MCF 10A (cell line): ENCODE measurements around the gene AHCY. TPM values are rescaled to one million over a fixed set of nuclear protein-coding genes. Genes with fewer than 3 reads are reported as not detected.
"Not testable (repeated sequence)": the region's sequence is repeated elsewhere in the genome, so short reads cannot be mapped to it uniquely, and the experiment has no call there.

ENCODE experiments used
- BruUV-seq: library from RNA; stranded (reverse); fragments of 400-500 nt; replicated peaks from 2 replicates; lab custom pipeline; 2021; lab: Mats Ljungman, UMichigan
- CTCF ChIA-PET: fragments of 300-600 bp; sonication (Branson Sonifier 250); formaldehyde crosslinking; extraction: SDS; loops from one replicate; lab custom pipeline; 2021; ENCODE audit warnings: antibody characterized with exemption, inconsistent platforms; lab: Yijun Ruan, JAX
- POLR2A ChIA-PET: fragments of 300-600, 350-650 bp; sonication (Branson Sonifier 250); formaldehyde crosslinking; extraction: SDS; loops from one replicate; lab custom pipeline; 2020; ENCODE audit warnings: antibody characterized with exemption, inconsistent platforms; lab: Yijun Ruan, JAX
- DNase-seq: peaks from one replicate; pipeline ENCODE4 v3.0.0-alpha.2; 2018; ENCODE audit not compliant: unreplicated experiment
- H3K27ac Mint-ChIP-seq: one replicate; pipeline ENCODE4 v1.8.0; 2022; ENCODE audit warnings: mild to moderate bottlenecking, low read depth, mixed read lengths; ENCODE audit not compliant: unreplicated experiment
- H3K27me3 Mint-ChIP-seq: one replicate; pipeline ENCODE4 v1.8.0; 2022; ENCODE audit warnings: mixed read lengths; ENCODE audit not compliant: insufficient read depth, unreplicated experiment
- H3K36me3 Mint-ChIP-seq: one replicate; pipeline ENCODE4 v1.8.0; 2022; ENCODE audit warnings: mild to moderate bottlenecking, moderate library complexity, mixed read lengths; ENCODE audit not compliant: insufficient read depth, unreplicated experiment
- H3K4me1 Mint-ChIP-seq: one replicate; pipeline ENCODE4 v1.8.0; 2022; ENCODE audit warnings: mixed read lengths; ENCODE audit not compliant: insufficient read depth, unreplicated experiment
- H3K4me3 Mint-ChIP-seq: one replicate; pipeline ENCODE4 v1.8.0; 2022; ENCODE audit warnings: mild to moderate bottlenecking, moderate library complexity, mixed read lengths; ENCODE audit not compliant: unreplicated experiment
- H3K9me3 Mint-ChIP-seq: one replicate; pipeline ENCODE4 v1.8.0; 2022; ENCODE audit warnings: mixed read lengths; ENCODE audit not compliant: unreplicated experiment
- CTCF ChIP-seq: fragments of 200-600 bp; IDR thresholded peaks from one replicate; pipeline ENCODE4 v1.8.0; 2022; ENCODE audit warnings: antibody characterized with exemption, mild to moderate bottlenecking; ENCODE audit not compliant: unreplicated experiment
- intact Hi-C: fragments of 100-400 bp; cut with micrococcal nuclease; formaldehyde crosslinking; loops from 2 replicates; pipeline ENCODE4 v1.14.1; 2022
- total RNA-seq: library from RNA; stranded (reverse); gene quantifications from 2 replicates; pipeline ENCODE4 v1.2.3, GENCODE V29; 2022

AHCY gene
- total RNA-seq, 1 experiment from 2014 or later, result 175 TPM

DNA sequence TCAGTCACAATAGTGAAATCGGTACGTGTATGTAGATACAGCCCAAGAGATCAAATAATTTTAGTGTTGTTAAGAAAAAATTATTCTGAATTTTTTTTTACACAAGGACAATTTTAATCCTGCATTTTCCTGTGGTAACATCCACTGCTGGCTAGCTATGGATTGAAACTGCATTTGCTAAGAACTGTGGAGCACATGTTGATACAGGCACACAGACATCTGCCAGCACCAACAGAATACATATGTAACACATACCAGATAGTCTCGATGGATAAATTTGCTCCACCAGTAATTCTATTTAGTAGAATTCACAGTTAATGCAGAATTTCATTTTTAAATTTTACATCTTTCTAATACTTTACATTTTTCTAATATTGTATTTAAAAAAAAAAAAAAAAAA, 59.8 kb downstream of the AHCY start:
- Mint-ChIP-seq H3K4me1 (peaks cover 5% of the 10 kb centered on the region), H3K36me3 (no peaks in the 10 kb centered on the region), H3K27me3 (peaks cover 41% of the 10 kb centered on the region), H3K27ac (no peak overlapping the region), H3K9me3 (peaks cover 10% of the 10 kb centered on the region), H3K4me3 (no peak overlapping the region)
- TF ChIP-seq CTCF, result no peak
- ChIA-PET POLR2A (no interaction called here), CTCF (no interaction called here)
- no peak for DNase-seq
- no TSS peak for BruUV-seq
- intact Hi-C loops, result no loop called here

DNA sequence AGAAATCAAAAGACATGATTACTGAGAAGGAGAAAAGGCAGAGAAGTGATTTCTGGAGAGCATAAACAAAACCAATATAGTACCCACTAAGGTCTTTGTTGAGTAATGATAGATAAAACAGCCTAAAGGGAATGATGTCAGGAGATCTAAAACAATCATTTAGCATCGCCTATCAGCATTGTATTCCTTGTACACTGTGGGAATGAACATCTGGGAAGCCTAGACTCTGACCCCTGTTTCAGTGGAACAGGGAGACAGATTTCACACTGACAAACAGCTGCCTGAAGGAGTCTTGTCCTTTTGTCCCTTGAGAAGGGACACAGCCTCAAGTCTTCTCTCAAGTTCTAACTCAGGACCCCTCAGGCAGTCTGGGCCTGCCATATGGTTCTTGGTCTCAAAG, 60.3 kb downstream of the AHCY start:
- BruUV-seq, result no TSS peak
- H3K4me1 Mint-ChIP-seq, result peaks cover 5% of the 10 kb centered on the region

GRCh38 chr20:34242015-34242414, 61.1 kb downstream of the AHCY start:
- BruUV-seq, intact Hi-C loops, POLR2A ChIA-PET, H3K27ac Mint-ChIP-seq, H3K4me1 Mint-ChIP-seq, H3K36me3 Mint-ChIP-seq, H3K4me3 Mint-ChIP-seq, DNase-seq: not testable (repeated sequence)
- peaks cover 24% of the 10 kb centered on the region for H3K9me3 Mint-ChIP-seq
- CTCF ChIA-PET, result interaction anchor here (1.0 kb wide), 1 partner anchor 13 kb away, joined by 3 read pairs; no protein-coding TSS in a partner anchor
- peaks cover 54% of the 10 kb centered on the region for H3K27me3 Mint-ChIP-seq

More for the DNA sequence above, 60.3 kb downstream of the AHCY start:
- Mint-ChIP-seq H3K4me3 (no peak overlapping the region), H3K36me3 (no peaks in the 10 kb centered on the region), H3K27me3 (peaks cover 46% of the 10 kb centered on the region), H3K9me3 (peaks cover 15% of the 10 kb centered on the region), H3K27ac (no peak overlapping the region)
- DNase-seq, result no peak
- no peak for TF ChIP-seq CTCF
- ChIA-PET CTCF (no interaction called here), POLR2A (interaction anchor here (0.8 kb wide), 1 partner anchor 401 kb away, joined by 3 read pairs; no protein-coding TSS in a partner anchor)
- intact Hi-C loops, result no loop called here

DNA sequence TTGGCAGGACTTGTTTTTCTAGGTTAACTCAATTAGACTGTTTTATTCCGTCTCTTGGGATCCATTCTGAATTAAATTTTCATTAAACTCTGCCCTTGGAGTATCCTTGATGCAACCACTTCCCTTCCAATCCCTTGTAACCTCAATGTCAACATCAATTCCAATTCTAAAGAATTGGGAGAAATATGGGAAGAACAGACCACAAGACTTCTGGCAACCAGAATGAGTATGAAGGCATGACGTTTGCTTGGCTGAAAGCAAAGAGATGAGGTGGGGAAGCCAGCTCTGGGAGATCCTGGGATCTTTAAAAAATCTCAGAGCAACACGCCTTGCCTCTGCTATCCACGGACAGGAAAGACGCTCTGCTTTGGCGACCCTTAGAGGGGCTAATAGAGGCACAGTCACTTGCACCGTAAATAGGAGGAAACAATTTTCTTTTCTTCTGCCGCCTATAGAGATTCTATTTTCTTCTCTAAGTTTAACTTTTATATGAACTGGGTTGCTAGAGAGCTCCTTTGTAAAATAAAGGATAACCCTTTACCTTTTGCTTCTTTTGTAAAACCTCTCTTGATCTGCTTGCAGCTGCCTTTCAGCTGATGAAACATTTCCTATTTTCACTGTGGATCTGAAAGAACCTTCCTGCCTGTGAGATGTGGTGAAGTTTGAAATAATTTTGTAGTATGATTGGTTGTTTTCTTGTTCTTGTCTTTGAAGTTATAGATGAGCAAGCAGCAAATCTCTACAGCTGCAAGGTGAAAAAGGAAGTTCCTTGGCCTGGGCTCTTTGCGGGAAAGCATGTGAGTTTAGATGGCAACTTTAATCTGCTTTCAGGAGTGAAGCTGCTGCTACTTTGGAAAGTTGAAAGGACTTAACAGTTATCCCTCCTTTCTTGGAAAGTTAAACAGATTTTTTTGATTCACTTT, 62.2 kb downstream of the AHCY start, which contains the start of gene ASIP:
Gene ASIP (plus strand): TSS at position 731 of the 923 bp plus-strand sequence. CDS start 18,952 bp downstream, outside the sequence.
- DNase-seq, result no peak
- no peaks in the 10 kb centered on the region for H3K4me1 Mint-ChIP-seq
- no peak within 1 kb of the TSS for H3K27ac Mint-ChIP-seq
- no peaks in the 10 kb centered on the region for H3K36me3 Mint-ChIP-seq
- POLR2A ChIA-PET, result no interaction called here
- H3K9me3 Mint-ChIP-seq, result peaks cover 34% of the 10 kb centered on the region
- no peak for TF ChIP-seq CTCF
- H3K4me3 Mint-ChIP-seq, result no peak within 1 kb of the TSS
- BruUV-seq, result no TSS peak
- CTCF ChIA-PET, result interaction anchor here (1.0 to 1.2 kb wide), 2 partner anchors 14 to 40 kb away, joined by 3 read pairs; no protein-coding TSS in a partner anchor
- peaks cover 62% of the 10 kb centered on the region for H3K27me3 Mint-ChIP-seq
- intact Hi-C loops, result no loop called here
